ENCODE data around the gene SAMD9L.

The SAMD9L gene

GRCh38 chr7:93165447-93165846 is 17.3 kb upstream of the SAMD9L start:
- Mint-ChIP-seq H3K27me3 (ENCODE audit: low read depth, poor library complexity) (peaks cover 19% of the 10 kb centered on the region), H3K27ac (no peak overlapping the region), H3K4me1 (no peaks in the 10 kb centered on the region), H3K4me3 (no peak overlapping the region), H3K36me3 (ENCODE audit: low read depth) (no peaks in the 10 kb centered on the region), H3K9me3 (peaks cover 5% of the 10 kb centered on the region)
- DNase-seq, result no peak
- no peak for TF ChIP-seq CTCF (IDR thresholded peaks at IDR 0.05)

GRCh38 chr7:93164766-93165165 is 16.6 kb upstream of the SAMD9L start:
- Mint-ChIP-seq H3K4me3 (no peak overlapping the region), H3K4me1 (no peaks in the 10 kb centered on the region), H3K27me3 (ENCODE audit: low read depth, poor library complexity) (peaks cover 19% of the 10 kb centered on the region), H3K27ac (no peak overlapping the region), H3K9me3 (peaks cover 5% of the 10 kb centered on the region), H3K36me3 (ENCODE audit: low read depth) (no peaks in the 10 kb centered on the region)
- no peak for DNase-seq
- TF ChIP-seq CTCF (IDR thresholded peaks at IDR 0.05), result no peak

- H3K9me3 Mint-ChIP-seq, result no peaks in the 10 kb centered on the region
- H3K27ac Mint-ChIP-seq, result no peak overlapping the region
- H3K4me1 Mint-ChIP-seq, result no peaks in the 10 kb centered on the region
- no peak for DNase-seq
- no peak overlapping the region for H3K4me3 Mint-ChIP-seq
- no peaks in the 10 kb centered on the region for H3K36me3 Mint-ChIP-seq (ENCODE audit: low read depth)
- H3K27me3 Mint-ChIP-seq (ENCODE audit: low read depth, poor library complexity), result peaks cover 5% of the 10 kb centered on the region
- TF ChIP-seq CTCF (IDR thresholded peaks at IDR 0.05), result no peak
Measured at GRCh38 chr7:93161181-93161762, 13.1 kb upstream of the SAMD9L start.

GRCh38 chr7:93160410-93160809 is 12.2 kb upstream of the SAMD9L start:
- DNase-seq, result no peak
- Mint-ChIP-seq H3K4me3 (no peak overlapping the region), H3K4me1 (no peaks in the 10 kb centered on the region), H3K9me3 (no peaks in the 10 kb centered on the region), H3K27ac (no peak overlapping the region), H3K36me3 (ENCODE audit: low read depth) (no peaks in the 10 kb centered on the region), H3K27me3 (ENCODE audit: low read depth, poor library complexity) (peaks cover 5% of the 10 kb centered on the region)
- TF ChIP-seq CTCF (IDR thresholded peaks at IDR 0.05), result no peak

- TF ChIP-seq CTCF (IDR thresholded peaks at IDR 0.05), result no peak
- Mint-ChIP-seq H3K36me3 (ENCODE audit: low read depth) (no peaks in the 10 kb centered on the region), H3K27me3 (ENCODE audit: low read depth, poor library complexity) (peaks cover 5% of the 10 kb centered on the region), H3K27ac (no peak overlapping the region), H3K4me3 (no peak overlapping the region), H3K9me3 (no peaks in the 10 kb centered on the region), H3K4me1 (no peaks in the 10 kb centered on the region)
- no peak for DNase-seq
Measured at GRCh38 chr7:93159490-93159889, 11.3 kb upstream of the SAMD9L start.

- Mint-ChIP-seq H3K36me3 (ENCODE audit: low read depth) (no peaks in the 10 kb centered on the region), H3K27ac (no peak overlapping the region), H3K27me3 (ENCODE audit: low read depth, poor library complexity) (no peaks in the 10 kb centered on the region), H3K9me3 (no peaks in the 10 kb centered on the region), H3K4me3 (no peak overlapping the region), H3K4me1 (no peaks in the 10 kb centered on the region)
- DNase-seq, result no peak
- no peak for TF ChIP-seq CTCF (IDR thresholded peaks at IDR 0.05)
Measured at GRCh38 chr7:93156884-93157283, 8.7 kb upstream of the SAMD9L start.
